Esophagus squamous epithelium (tissue), 4 donors: ENCODE data around the gene SORL1.

Experiments used
- CTCF ChIP-seq, 6 experiments: fragments of 450-650 bp in 4 of 6; fragments of 200-600 bp in 2 of 6; sonication (generic) in 2 of 6; IDR thresholded peaks; one replicate each; pipeline ENCODE4 v1.5.1; 2016 to 2019; ENCODE audit warnings: antibody characterized with exemption in 6 of 6, mild to moderate bottlenecking in 4 of 6, moderate library complexity in 4 of 6
- POLR2A ChIP-seq, 4 donors: fragments of 450-650 bp; IDR thresholded peaks; one replicate each; pipeline ENCODE4 v1.6.1; 2017; ENCODE audit warnings: antibody characterized with exemption in 4 of 4, mild to moderate bottlenecking in 4 of 4, moderate library complexity in 3 of 4

GRCh38 chr11:121671283-121672168 lies 219.4 kb downstream of the SORL1 start:
- TF ChIP-seq CTCF (IDR thresholded peaks at IDR 0.05): no peak
- TF ChIP-seq POLR2A (IDR thresholded peaks at IDR 0.05): no peak
